Measurements from ENCODE around the gene CD9. TPM values are rescaled to one million over a fixed set of nuclear protein-coding genes. Genes with fewer than 3 reads are reported as not detected.
"Not testable (repeated sequence)": the region's sequence is repeated elsewhere in the genome, so short reads cannot be mapped to it uniquely, and the experiment has no call there.

The CD9 gene
- total and polyA plus RNA-seq, 4 donors, result 240 to 425 (median 379) TPM

DNA sequence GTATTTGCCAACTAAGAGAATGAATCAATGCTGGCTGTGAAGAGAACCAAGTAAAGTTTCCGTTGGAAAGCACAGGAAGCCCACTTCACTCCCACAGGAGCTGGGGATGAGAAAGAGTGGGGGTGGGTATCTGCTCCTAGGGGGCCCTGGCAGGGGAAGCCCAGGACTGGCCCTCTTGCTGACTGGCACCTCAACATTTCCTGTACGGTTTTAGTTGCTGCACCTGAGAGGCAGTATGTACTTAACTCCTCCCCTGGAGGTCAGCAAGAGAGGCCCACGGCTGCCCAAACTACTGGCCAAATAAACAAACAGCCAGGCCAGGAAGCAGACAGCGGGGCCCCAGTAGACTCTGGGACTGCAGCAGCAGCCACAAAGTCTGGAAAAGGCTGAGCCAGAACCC, 41.9 kb upstream of the CD9 start:
- no peaks in the 10 kb centered on the region for H3K36me3 ChIP-seq (ENCODE audit: control insufficient read depth in 4 of 4, insufficient read depth in 4 of 4, low read length in 4 of 4)
- H3K27me3 ChIP-seq (ENCODE audit: control insufficient read depth in 3 of 3, insufficient read depth in 3 of 3, low read length in 2 of 3), result no peaks in the 10 kb centered on the region
- no peak for DNase-seq
- H3K4me3 ChIP-seq, result no peak overlapping the region
- H3K4me1 ChIP-seq (ENCODE audit: control insufficient read depth in 5 of 5, insufficient read depth in 5 of 5, low read length in 5 of 5), result peaks cover 0 to 22% (median 7%) of the 10 kb centered on the region in 5 donors
- peak overlapping the region in 1 of 2 donors; percentile 61 for H3K27ac ChIP-seq (ENCODE audit: low read depth in 1 of 2, low read length in 1 of 2)
- ATAC-seq (ENCODE audit: insufficient read depth, low FRiP score), result no peak
- H3K9ac ChIP-seq (ENCODE audit: insufficient read depth in 1 of 2, low read length in 2 of 2), result no peak overlapping the region
- TF ChIP-seq, protein P1, sequence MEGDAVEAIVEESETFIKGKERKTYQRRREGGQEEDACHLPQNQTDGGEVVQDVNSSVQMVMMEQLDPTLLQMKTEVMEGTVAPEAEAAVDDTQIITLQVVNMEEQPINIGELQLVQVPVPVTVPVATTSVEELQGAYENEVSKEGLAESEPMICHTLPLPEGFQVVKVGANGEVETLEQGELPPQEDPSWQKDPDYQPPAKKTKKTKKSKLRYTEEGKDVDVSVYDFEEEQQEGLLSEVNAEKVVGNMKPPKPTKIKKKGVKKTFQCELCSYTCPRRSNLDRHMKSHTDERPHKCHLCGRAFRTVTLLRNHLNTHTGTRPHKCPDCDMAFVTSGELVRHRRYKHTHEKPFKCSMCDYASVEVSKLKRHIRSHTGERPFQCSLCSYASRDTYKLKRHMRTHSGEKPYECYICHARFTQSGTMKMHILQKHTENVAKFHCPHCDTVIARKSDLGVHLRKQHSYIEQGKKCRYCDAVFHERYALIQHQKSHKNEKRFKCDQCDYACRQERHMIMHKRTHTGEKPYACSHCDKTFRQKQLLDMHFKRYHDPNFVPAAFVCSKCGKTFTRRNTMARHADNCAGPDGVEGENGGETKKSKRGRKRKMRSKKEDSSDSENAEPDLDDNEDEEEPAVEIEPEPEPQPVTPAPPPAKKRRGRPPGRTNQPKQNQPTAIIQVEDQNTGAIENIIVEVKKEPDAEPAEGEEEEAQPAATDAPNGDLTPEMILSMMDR (IDR thresholded peaks at IDR 0.05; ENCODE audit: control extremely low read depth, extremely low read depth), result no peak
- no peaks in the 10 kb centered on the region for H3K9me3 ChIP-seq (ENCODE audit: control insufficient read depth in 4 of 4, insufficient read depth in 3 of 4, low read length in 3 of 4)
- WGBS, 2 donors, result 27 to 29% methylated on average over 4 of the region's 4 CpGs

DNA sequence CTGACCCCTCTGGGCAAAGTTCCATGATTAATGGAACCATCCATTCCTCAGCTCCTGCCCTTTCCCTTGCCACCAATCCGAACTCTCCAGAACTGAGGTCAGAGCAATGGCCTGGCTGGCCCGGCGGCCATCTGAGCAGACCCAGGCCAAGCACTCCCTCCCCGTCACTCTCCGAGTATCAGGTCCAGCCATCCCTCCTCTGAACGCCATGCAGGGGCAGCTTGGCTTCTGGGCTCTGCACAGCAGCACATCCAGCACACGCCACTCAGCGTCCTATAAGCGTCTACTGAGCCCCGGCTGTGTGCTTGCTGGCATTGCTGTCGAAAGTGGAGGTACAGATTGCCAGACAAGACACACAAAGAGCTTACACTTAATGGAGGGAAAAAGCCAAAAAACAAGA, 41.5 kb upstream of the CD9 start:
- H3K36me3 ChIP-seq (ENCODE audit: control insufficient read depth in 4 of 4, insufficient read depth in 4 of 4, low read length in 4 of 4), result no peaks in the 10 kb centered on the region
- H3K27me3 ChIP-seq (ENCODE audit: control insufficient read depth in 3 of 3, insufficient read depth in 3 of 3, low read length in 2 of 3), result no peaks in the 10 kb centered on the region
- H3K4me3 ChIP-seq, result no peak overlapping the region
- H3K27ac ChIP-seq (ENCODE audit: low read depth in 1 of 2, low read length in 1 of 2), result peak overlapping the region in 1 of 2 donors; percentile 61
- DNase-seq, result no peak
- 87 to 89% methylated on average over 11 of the region's 11 CpGs for WGBS, 2 donors
- H3K9me3 ChIP-seq (ENCODE audit: control insufficient read depth in 4 of 4, insufficient read depth in 3 of 4, low read length in 3 of 4), result no peaks in the 10 kb centered on the region
- peaks cover 0 to 22% (median 7%) of the 10 kb centered on the region in 5 donors for H3K4me1 ChIP-seq (ENCODE audit: control insufficient read depth in 5 of 5, insufficient read depth in 5 of 5, low read length in 5 of 5)
- TF ChIP-seq, protein P1 (IDR thresholded peaks at IDR 0.05; ENCODE audit: control extremely low read depth, extremely low read depth), result no peak
- no peak overlapping the region for H3K9ac ChIP-seq (ENCODE audit: insufficient read depth in 1 of 2, low read length in 2 of 2)
- no peak for ATAC-seq (ENCODE audit: insufficient read depth, low FRiP score)

DNA sequence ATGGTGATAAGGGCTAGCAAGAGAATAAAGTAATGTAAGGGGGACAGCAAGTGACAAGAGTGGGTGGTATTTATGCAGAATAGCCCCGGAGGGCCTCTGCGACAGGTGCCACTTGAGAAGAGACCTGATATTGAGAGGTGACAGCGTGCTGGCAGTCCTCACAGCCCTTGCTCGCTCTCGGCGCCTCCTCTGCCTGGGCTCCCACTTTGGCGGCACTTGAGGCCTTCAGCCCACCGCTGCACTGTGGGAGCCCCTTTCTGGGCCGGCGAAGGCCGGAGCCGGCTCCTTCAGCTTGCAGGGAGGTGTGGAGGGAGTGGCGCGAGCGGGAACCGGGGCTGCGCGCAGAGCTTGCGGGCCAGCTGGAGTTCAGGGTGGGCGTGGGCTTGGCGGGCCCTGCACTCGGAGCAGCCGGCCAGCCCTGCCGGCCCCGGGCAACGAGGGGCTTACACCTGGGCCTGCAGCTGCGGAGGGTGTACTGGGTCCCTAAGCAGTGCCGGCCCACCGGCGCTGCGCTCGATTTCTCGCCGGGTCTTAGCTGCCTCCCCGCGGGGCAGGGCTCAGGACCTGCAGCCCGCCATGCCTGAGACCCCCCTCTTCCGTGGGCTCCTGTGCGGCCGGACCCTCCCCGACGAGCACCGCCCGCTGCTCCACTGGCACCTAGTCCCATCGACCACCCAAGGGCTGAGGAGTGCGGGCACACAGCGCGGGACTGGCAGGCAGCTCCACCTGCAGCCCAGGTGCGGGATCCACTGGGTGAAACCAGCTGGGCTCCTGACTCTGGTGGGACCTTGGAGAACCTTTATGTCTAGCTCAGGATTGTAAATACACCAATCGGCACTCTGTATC, 40.8 kb upstream of the CD9 start:
- not testable (repeated sequence) for H3K27ac ChIP-seq (ENCODE audit: low read depth in 1 of 2, low read length in 1 of 2); ATAC-seq (ENCODE audit: insufficient read depth, low FRiP score); H3K4me3 ChIP-seq; H3K9ac ChIP-seq (ENCODE audit: insufficient read depth in 1 of 2, low read length in 2 of 2); H3K9me3 ChIP-seq (ENCODE audit: control insufficient read depth in 4 of 4, insufficient read depth in 3 of 4, low read length in 3 of 4); H3K27me3 ChIP-seq (ENCODE audit: control insufficient read depth in 3 of 3, insufficient read depth in 3 of 3, low read length in 2 of 3); H3K36me3 ChIP-seq (ENCODE audit: control insufficient read depth in 4 of 4, insufficient read depth in 4 of 4, low read length in 4 of 4); DNase-seq
- peaks cover 0 to 22% (median 7%) of the 10 kb centered on the region in 5 donors for H3K4me1 ChIP-seq (ENCODE audit: control insufficient read depth in 5 of 5, insufficient read depth in 5 of 5, low read length in 5 of 5)
- WGBS, 2 donors, result 84 to 93% methylated on average over 50 of the region's 50 CpGs

DNA sequence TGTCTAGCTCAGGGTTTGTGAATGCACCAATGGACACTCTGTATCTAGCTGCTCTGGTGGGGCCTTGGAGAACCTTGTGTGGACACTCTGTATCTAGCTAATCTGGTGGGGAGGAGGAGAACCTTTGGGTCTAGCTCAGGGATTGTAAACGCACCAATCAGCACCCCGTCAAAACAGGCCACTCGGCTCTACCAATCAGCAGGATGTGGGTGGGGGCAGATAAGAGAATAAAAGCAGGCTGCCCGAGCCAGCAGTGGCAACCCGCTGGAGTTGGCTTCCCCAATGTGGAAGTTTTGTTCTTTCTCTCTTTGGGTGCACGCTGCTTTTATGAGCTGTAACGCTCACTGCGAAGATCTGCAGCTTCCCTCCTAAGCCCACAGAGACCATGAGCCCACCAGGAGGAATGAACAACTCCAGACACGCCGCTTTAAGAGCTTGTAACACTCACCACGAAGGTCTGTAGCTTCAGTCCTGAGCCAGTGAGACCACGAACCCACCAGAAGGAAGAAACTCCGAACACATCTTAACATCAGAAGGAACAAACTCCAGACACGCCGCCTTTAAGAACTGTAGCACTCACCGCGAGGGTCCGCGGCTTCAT, 40.1 kb upstream of the CD9 start:
- not testable (repeated sequence) for DNase-seq; H3K27ac ChIP-seq (ENCODE audit: low read depth in 1 of 2, low read length in 1 of 2); H3K4me3 ChIP-seq; ATAC-seq (ENCODE audit: insufficient read depth, low FRiP score); H3K27me3 ChIP-seq (ENCODE audit: control insufficient read depth in 3 of 3, insufficient read depth in 3 of 3, low read length in 2 of 3); H3K9ac ChIP-seq (ENCODE audit: insufficient read depth in 1 of 2, low read length in 2 of 2); H3K9me3 ChIP-seq (ENCODE audit: control insufficient read depth in 4 of 4, insufficient read depth in 3 of 4, low read length in 3 of 4); H3K36me3 ChIP-seq (ENCODE audit: control insufficient read depth in 4 of 4, insufficient read depth in 4 of 4, low read length in 4 of 4)
- H3K4me1 ChIP-seq (ENCODE audit: control insufficient read depth in 5 of 5, insufficient read depth in 5 of 5, low read length in 5 of 5), result peaks cover 0 to 22% (median 7%) of the 10 kb centered on the region in 5 donors
- 66 to 88% methylated on average over 19 of the region's 19 CpGs for WGBS, 2 donors

Measured in lung (tissue), 12 donors.